Measurements from ENCODE around the gene FXYD6. TPM values are rescaled to one million over a fixed set of nuclear protein-coding genes. Genes with fewer than 3 reads are reported as not detected.

The FXYD6 gene
- total and polyA plus RNA-seq, 2 donors (not counting 1 experiment from before 2014, with no cell fraction given) = not detected

GRCh38 chr11:117851106-117851505 is 25.4 kb downstream of the FXYD6 start:
- no peaks in the 10 kb centered on the region for H3K36me3 ChIP-seq (replicated peaks in 1 of 2; ENCODE audit: control extremely low read depth in 1 of 2, control insufficient read depth in 1 of 2, extremely low read depth in 1 of 2, insufficient read depth in 2 of 2, low read length in 1 of 2)
- peaks cover 8% of the 10 kb centered on the region for H3K9me3 Mint-ChIP-seq (ENCODE audit: insufficient read depth)
- POLR2A ChIA-PET = no interaction called here
- DNase-seq (no peak), ATAC-seq (ENCODE audit: low read depth) (no peak)
- no peak overlapping the region for H3K4me3 Mint-ChIP-seq
- no peaks in the 10 kb centered on the region for H3K4me1 Mint-ChIP-seq
- no peak overlapping the region for H3K9ac ChIP-seq (ENCODE audit: low read length)
- no peaks in the 10 kb centered on the region for H3K79me2 ChIP-seq (ENCODE audit: control insufficient read depth, insufficient read depth, low read length)
- H3K27me3 Mint-ChIP-seq = peaks cover 44% of the 10 kb centered on the region
- H4K20me1 ChIP-seq (ENCODE audit: control insufficient read depth, insufficient read depth, low read length, poor library complexity, severe bottlenecking) = no peaks in the 10 kb centered on the region
- H3K9me3 ChIP-seq (ENCODE audit: control extremely low read depth in 1 of 3, control insufficient read depth in 2 of 3, insufficient read depth in 1 of 3, low read length in 2 of 3) = peaks cover 0 to 5% (median 2%) of the 10 kb centered on the region in 3 donors
- no peak overlapping the region for H2AFZ ChIP-seq (ENCODE audit: insufficient read depth, low read depth, low read length, poor library complexity, severe bottlenecking)
- no peaks in the 10 kb centered on the region for H3K4me1 ChIP-seq (ENCODE audit: control insufficient read depth in 2 of 2, insufficient read depth in 2 of 2, low read length in 2 of 2)
- CTCF ChIA-PET = interaction anchor here (1.4 to 5.5 kb wide), 3 partner anchors 94 to 202 kb away, joined by 3 to 37 read pairs (median 8); no protein-coding TSS in a partner anchor
- no peak for TF ChIP-seq EZH2 (IDR thresholded peaks at IDR 0.05; ENCODE audit: borderline replicate concordance, insufficient read depth, low read depth, low read length, poor library complexity, severe bottlenecking)
- TF ChIP-seq, protein P1, sequence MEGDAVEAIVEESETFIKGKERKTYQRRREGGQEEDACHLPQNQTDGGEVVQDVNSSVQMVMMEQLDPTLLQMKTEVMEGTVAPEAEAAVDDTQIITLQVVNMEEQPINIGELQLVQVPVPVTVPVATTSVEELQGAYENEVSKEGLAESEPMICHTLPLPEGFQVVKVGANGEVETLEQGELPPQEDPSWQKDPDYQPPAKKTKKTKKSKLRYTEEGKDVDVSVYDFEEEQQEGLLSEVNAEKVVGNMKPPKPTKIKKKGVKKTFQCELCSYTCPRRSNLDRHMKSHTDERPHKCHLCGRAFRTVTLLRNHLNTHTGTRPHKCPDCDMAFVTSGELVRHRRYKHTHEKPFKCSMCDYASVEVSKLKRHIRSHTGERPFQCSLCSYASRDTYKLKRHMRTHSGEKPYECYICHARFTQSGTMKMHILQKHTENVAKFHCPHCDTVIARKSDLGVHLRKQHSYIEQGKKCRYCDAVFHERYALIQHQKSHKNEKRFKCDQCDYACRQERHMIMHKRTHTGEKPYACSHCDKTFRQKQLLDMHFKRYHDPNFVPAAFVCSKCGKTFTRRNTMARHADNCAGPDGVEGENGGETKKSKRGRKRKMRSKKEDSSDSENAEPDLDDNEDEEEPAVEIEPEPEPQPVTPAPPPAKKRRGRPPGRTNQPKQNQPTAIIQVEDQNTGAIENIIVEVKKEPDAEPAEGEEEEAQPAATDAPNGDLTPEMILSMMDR (IDR thresholded peaks at IDR 0.05) = no peak
- peaks cover 0 to 24% (median 7%) of the 10 kb centered on the region in 4 experiments for H3K27me3 ChIP-seq (replicated peaks in 1 of 4; ENCODE audit: control extremely low read depth in 1 of 4, control insufficient read depth in 3 of 4, insufficient read depth in 4 of 4, low read length in 3 of 4)
- WGBS (ENCODE audit: insufficient coverage) = 100% methylated on average over 2 of the region's 3 CpGs
- H3K4me2 ChIP-seq (replicated peaks; ENCODE audit: low read depth, low read length, poor library complexity, severe bottlenecking) = no peak overlapping the region
- H3K4me3 ChIP-seq (ENCODE audit: control extremely low read depth in 1 of 5, extremely low read depth in 1 of 5, insufficient read depth in 1 of 5, low read depth in 2 of 5, low read length in 4 of 5) = no peak overlapping the region
- H3K27ac ChIP-seq (ENCODE audit: low read length in 2 of 2) = no peak overlapping the region
- intact Hi-C loops (cut with micrococcal nuclease) = no loop called here
- H3K27ac Mint-ChIP-seq = no peak overlapping the region

DNA sequence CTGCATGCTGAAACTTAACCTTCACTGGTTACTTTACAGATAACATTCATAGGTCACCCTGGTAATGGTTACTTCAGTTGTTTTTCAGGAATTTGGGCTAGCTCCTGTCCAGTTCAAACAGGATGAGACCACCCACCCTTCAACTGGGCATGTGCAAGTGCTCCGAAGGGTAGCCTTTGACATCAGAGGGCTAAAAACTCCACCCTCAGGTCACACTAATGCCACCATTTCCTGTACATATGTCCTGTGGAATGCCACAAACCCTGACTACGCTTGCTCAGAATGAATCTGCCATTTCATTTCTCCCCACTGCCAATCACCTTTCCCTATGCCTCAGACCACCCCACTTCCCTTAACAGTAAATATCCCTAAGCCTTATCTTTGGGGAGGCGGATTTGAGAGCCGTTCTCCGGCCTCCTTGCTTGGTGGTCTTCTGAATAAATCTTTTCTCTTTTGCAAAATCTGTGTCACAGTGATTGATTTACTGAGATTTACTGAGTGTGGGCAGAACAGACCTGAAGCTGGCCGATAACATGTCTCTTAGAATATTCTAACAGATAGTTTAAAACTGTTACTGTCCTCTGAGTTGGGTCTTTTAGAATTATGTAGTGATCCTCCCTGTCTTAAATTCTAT is 26.6 kb downstream of the FXYD6 start:
- no peak overlapping the region for H3K9ac ChIP-seq (ENCODE audit: low read length)
- no peaks in the 10 kb centered on the region for H4K20me1 ChIP-seq (ENCODE audit: control insufficient read depth, insufficient read depth, low read length, poor library complexity, severe bottlenecking)
- intact Hi-C loops (cut with micrococcal nuclease) = no loop called here
- ChIA-PET POLR2A (no interaction called here), CTCF (interaction anchor here (1.1 to 5.5 kb wide), 3 partner anchors 93 to 203 kb away, joined by 4 to 37 read pairs (median 10); no protein-coding TSS in a partner anchor)
- peaks cover 0 to 5% (median 2%) of the 10 kb centered on the region in 3 donors for H3K9me3 ChIP-seq (ENCODE audit: control extremely low read depth in 1 of 3, control insufficient read depth in 2 of 3, insufficient read depth in 1 of 3, low read length in 2 of 3)
- H3K27me3 ChIP-seq (replicated peaks in 1 of 4; ENCODE audit: control extremely low read depth in 1 of 4, control insufficient read depth in 3 of 4, insufficient read depth in 4 of 4, low read length in 3 of 4) = peaks cover 0 to 19% (median 7%) of the 10 kb centered on the region in 4 experiments
- H3K27ac ChIP-seq (ENCODE audit: low read length in 2 of 2) = no peak overlapping the region
- no peak overlapping the region for H3K4me3 Mint-ChIP-seq
- H3K4me3 ChIP-seq (ENCODE audit: control extremely low read depth in 1 of 5, extremely low read depth in 1 of 5, insufficient read depth in 1 of 5, low read depth in 2 of 5, low read length in 4 of 5) = no peak overlapping the region
- no peak overlapping the region for H3K4me2 ChIP-seq (replicated peaks; ENCODE audit: low read depth, low read length, poor library complexity, severe bottlenecking)
- DNase-seq (no peak), ATAC-seq (ENCODE audit: low read depth) (no peak)
- H3K4me1 Mint-ChIP-seq = no peaks in the 10 kb centered on the region
- WGBS (ENCODE audit: insufficient coverage) = 63% methylated on average over 3 of the region's 6 CpGs
- H2AFZ ChIP-seq (ENCODE audit: insufficient read depth, low read depth, low read length, poor library complexity, severe bottlenecking) = no peak overlapping the region
- no peak for TF ChIP-seq EZH2 (IDR thresholded peaks at IDR 0.05; ENCODE audit: borderline replicate concordance, insufficient read depth, low read depth, low read length, poor library complexity, severe bottlenecking)
- TF ChIP-seq, protein P1 (IDR thresholded peaks at IDR 0.05) = no peak
- no peak overlapping the region for H3K27ac Mint-ChIP-seq
- H3K27me3 Mint-ChIP-seq = peaks cover 37% of the 10 kb centered on the region
- H3K4me1 ChIP-seq (ENCODE audit: control insufficient read depth in 2 of 2, insufficient read depth in 2 of 2, low read length in 2 of 2) = no peaks in the 10 kb centered on the region
- no peaks in the 10 kb centered on the region for H3K79me2 ChIP-seq (ENCODE audit: control insufficient read depth, insufficient read depth, low read length)
- no peaks in the 10 kb centered on the region for H3K36me3 ChIP-seq (replicated peaks in 1 of 2; ENCODE audit: control extremely low read depth in 1 of 2, control insufficient read depth in 1 of 2, extremely low read depth in 1 of 2, insufficient read depth in 2 of 2, low read length in 1 of 2)
- H3K9me3 Mint-ChIP-seq (ENCODE audit: insufficient read depth) = peaks cover 8% of the 10 kb centered on the region

Data from B cell (primary cell).